HFFc6 (cell line): ENCODE measurements around the gene HEATR5B. TPM values are rescaled to one million over a fixed set of nuclear protein-coding genes. Genes with fewer than 3 reads are reported as not detected.

Experiments used
- DNase-seq: peaks from one replicate; pipeline ENCODE4 v3.0.0-alpha.2; 2018
- H3K27ac Mint-ChIP-seq: 2 replicates; pipeline ENCODE4 v1.8.0; 2020; ENCODE audit warnings: mild to moderate bottlenecking, mixed read lengths
- H3K27me3 Mint-ChIP-seq: 2 replicates; pipeline ENCODE4 v1.8.0; 2021; ENCODE audit warnings: mild to moderate bottlenecking, moderate library complexity, mixed read lengths; ENCODE audit not compliant: insufficient read depth
- H3K36me3 Mint-ChIP-seq: 2 replicates; pipeline ENCODE4 v1.8.0; 2021; ENCODE audit warnings: low read depth, mixed read lengths
- H3K4me1 Mint-ChIP-seq: 2 replicates; pipeline ENCODE4 v1.8.0; 2020; ENCODE audit warnings: low read depth, mixed read lengths
- H3K4me3 Mint-ChIP-seq: 2 replicates; pipeline ENCODE4 v1.8.0; 2020; ENCODE audit warnings: mild to moderate bottlenecking, moderate library complexity, mixed read lengths
- H3K9me3 Mint-ChIP-seq: 2 replicates; pipeline ENCODE4 v1.8.0; 2020; ENCODE audit warnings: mild to moderate bottlenecking, mixed read lengths
- CTCF ChIP-seq: fragments of 200-600 bp; sonication (generic); IDR thresholded peaks from 2 replicates; pipeline ENCODE4 v1.5.0; 2021; ENCODE audit warnings: antibody characterized with exemption, mild to moderate bottlenecking
- long read RNA-seq: library from polyadenylated mRNA; unstranded; transcript quantifications from one replicate; pipeline ENCODE4 v2.0.0, GENCODE V29; 2019
- total RNA-seq, 6 experiments: library from RNA; stranded (reverse); fragmentation: NEBNext Ultra II Directional; extraction: Animal tissue kit (Norgen Biotek cat#: 25700); gene quantifications; 2 replicates in 1 of 6; 3 replicates in 5 of 6; pipeline ENCODE4 v1.2.3, GENCODE V29; 2021

The HEATR5B gene
- total RNA-seq: 10 to 100 TPM in 5 of 6 experiments, 1 to 10 TPM in 1; 9.9 to 12.5 (median 12.1) TPM
- long read RNA-seq, partial matches to known transcripts: 2 of 2 reads
- long read RNA-seq, other reads (novel, unspliced or antisense): 0 of 2 reads

DNA sequence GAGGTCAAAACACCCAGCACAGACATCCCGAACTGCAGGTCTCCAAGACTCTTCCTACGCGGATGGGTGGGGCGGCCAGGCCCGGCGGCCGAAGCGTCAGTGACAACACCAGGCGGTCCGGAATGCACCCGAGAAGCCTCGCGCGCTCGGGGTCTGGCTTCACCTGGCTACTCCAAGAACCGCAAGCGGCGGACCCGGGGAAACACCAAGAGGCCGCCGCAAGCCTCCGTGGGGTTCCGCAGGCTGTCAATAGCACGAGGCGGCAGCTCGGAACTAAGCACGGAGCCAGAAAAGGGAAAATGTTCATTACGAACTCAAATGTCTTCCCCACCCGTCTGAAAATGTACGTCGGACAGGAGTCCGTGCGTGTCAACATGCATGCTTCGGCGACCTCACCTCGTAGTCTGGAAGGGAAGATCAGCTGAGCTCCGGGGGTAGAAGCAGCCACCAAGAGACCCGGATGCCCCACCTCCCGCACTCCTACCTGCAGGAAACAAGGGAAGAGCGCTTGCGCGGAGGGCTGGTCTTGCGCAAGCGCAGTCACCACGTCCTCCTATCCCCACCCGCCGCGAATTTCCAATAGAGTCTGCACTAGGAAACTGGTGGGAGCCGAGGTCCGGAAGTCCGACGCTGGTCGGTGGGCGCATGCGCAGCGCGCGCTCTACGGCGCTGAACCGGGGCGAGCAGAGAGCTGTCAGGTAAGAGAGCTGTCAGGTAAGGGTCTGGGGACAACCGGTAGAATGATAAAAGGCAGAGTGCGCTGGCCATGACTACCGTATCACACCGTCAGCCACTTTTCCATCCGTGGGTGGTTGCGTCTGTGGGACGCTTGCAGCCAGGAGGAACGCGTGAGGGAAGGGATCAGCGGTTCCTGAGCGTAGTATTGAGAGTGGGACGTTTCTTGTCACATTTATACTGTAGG, at the start of gene HEATR5B, which contains the start of gene GPATCH11:
Gene HEATR5B, minus strand, starts transcription at position 500 of the 922 bp plus-strand sequence. CDS start 958 bp downstream, outside the sequence.
Gene GPATCH11, plus strand, starts transcription at position 646 of the 922 bp plus-strand sequence. CDS start 3,864 bp downstream, outside the sequence.
- no peak within 1 kb of the TSS for H3K4me3 Mint-ChIP-seq
- no peaks in the 10 kb centered on the region for H3K9me3 Mint-ChIP-seq
- no peaks in the 10 kb centered on the region; the same call in none of the 2 replicates for H3K27me3 Mint-ChIP-seq
- TF ChIP-seq CTCF: no peak
- DNase-seq: peak; percentile 93
- no peak within 1 kb of the TSS for H3K27ac Mint-ChIP-seq
- peaks cover 13% of the 10 kb centered on the region for H3K4me1 Mint-ChIP-seq
- peaks cover 24% of the 10 kb centered on the region for H3K36me3 Mint-ChIP-seq

- Mint-ChIP-seq H3K4me3 (no peak overlapping the region), H3K27ac (no peak overlapping the region), H3K4me1 (peaks cover 12% of the 10 kb centered on the region), H3K9me3 (no peaks in the 10 kb centered on the region), H3K27me3 (no peaks in the 10 kb centered on the region), H3K36me3 (peaks cover 47% of the 10 kb centered on the region)
- no peak for TF ChIP-seq CTCF
- DNase-seq: no peak
Measured at GRCh38 chr2:37132914-37133313, 48.7 kb upstream of the HEATR5B start.

GRCh38 chr2:37125416-37125815, 41.2 kb upstream of the HEATR5B start:
- no peak for DNase-seq
- no peak overlapping the region for H3K27ac Mint-ChIP-seq
- no peaks in the 10 kb centered on the region; the same call in 1 of the 2 replicates for H3K4me1 Mint-ChIP-seq
- no peaks in the 10 kb centered on the region; the same call in 1 of the 2 replicates for H3K27me3 Mint-ChIP-seq
- no peak overlapping the region for H3K4me3 Mint-ChIP-seq
- TF ChIP-seq CTCF: no peak
- H3K9me3 Mint-ChIP-seq: no peaks in the 10 kb centered on the region
- peaks cover 61% of the 10 kb centered on the region for H3K36me3 Mint-ChIP-seq

GRCh38 chr2:37119157-37119556, 35.0 kb upstream of the HEATR5B start:
- H3K36me3 Mint-ChIP-seq: peaks cover 24% of the 10 kb centered on the region
- TF ChIP-seq CTCF: no peak
- H3K27ac Mint-ChIP-seq: no peak overlapping the region

DNA sequence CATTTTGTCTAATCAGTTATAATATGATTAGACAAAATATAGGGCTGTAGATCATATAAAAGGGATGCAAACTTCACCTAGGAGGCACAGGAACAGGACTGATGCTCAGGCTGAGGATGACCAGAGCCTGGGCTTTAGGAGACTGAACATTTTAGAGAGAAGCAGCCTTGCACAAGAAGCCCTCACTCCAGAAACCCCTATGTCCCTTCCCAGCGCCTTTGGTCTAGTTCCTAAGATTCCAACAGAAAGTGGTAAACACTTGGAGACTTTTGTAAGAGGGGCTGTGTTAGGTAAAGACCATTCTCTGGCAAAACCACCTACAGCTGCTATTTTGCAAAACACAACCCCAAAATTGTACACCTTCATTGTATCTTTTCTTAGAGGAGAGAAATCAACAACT, 33.4 kb upstream of the HEATR5B start:
- Mint-ChIP-seq H3K27me3 (no peaks in the 10 kb centered on the region; the same call in 1 of the 2 replicates), H3K27ac (no peak overlapping the region), H3K4me3 (no peak overlapping the region), H3K36me3 (peaks cover 22% of the 10 kb centered on the region), H3K4me1 (no peaks in the 10 kb centered on the region), H3K9me3 (no peaks in the 10 kb centered on the region)
- no peak for DNase-seq
- TF ChIP-seq CTCF: no peak

More at GRCh38 chr2:37119157-37119556, 35.0 kb upstream of the HEATR5B start:
- H3K4me1 Mint-ChIP-seq: no peaks in the 10 kb centered on the region
- no peaks in the 10 kb centered on the region for H3K9me3 Mint-ChIP-seq
- H3K27me3 Mint-ChIP-seq: no peaks in the 10 kb centered on the region; the same call in 1 of the 2 replicates
- DNase-seq: no peak
- H3K4me3 Mint-ChIP-seq: no peak overlapping the region
